ENCODE results near the gene STEAP2.

STEAP2 gene

GRCh38 chr7:90272242-90272641 is 60.7 kb downstream of the STEAP2 start:
- H3K36me3 ChIP-seq (ENCODE audit: control insufficient read depth, insufficient read depth, low read length) = no peaks in the 10 kb centered on the region
- no peaks in the 10 kb centered on the region for H3K9me3 ChIP-seq (ENCODE audit: control insufficient read depth, low read length)
- 80% methylated on average over 1 of the region's 2 CpGs; no CpG with 5 or more reads in 1 of the 2 experiments for WGBS, 2 experiments (ENCODE audit: insufficient coverage in 2 of 2)
- H3K4me3 ChIP-seq (ENCODE audit: extremely low read depth, insufficient read depth, low read length, poor library complexity, severe bottlenecking) = no peak overlapping the region
- H3K4me1 ChIP-seq (ENCODE audit: control insufficient read depth, insufficient read depth, low read length, poor library complexity, severe bottlenecking) = no peaks in the 10 kb centered on the region
- H3K27ac ChIP-seq (ENCODE audit: low read depth, low read length, severe bottlenecking) = no peak overlapping the region

- no peak overlapping the region for H3K4me3 ChIP-seq (ENCODE audit: extremely low read depth, insufficient read depth, low read length, poor library complexity, severe bottlenecking)
- no peaks in the 10 kb centered on the region for H3K4me1 ChIP-seq (ENCODE audit: control insufficient read depth, insufficient read depth, low read length, poor library complexity, severe bottlenecking)
- no peaks in the 10 kb centered on the region for H3K9me3 ChIP-seq (ENCODE audit: control insufficient read depth, low read length)
- no peaks in the 10 kb centered on the region for H3K36me3 ChIP-seq (ENCODE audit: control insufficient read depth, insufficient read depth, low read length)
- no peak overlapping the region for H3K27ac ChIP-seq (ENCODE audit: low read depth, low read length, severe bottlenecking)
Measured at GRCh38 chr7:90274161-90274560, 62.6 kb downstream of the STEAP2 start.

GRCh38 chr7:90276033-90276728 is 64.6 kb downstream of the STEAP2 start:
- WGBS, 2 experiments (ENCODE audit: insufficient coverage in 2 of 2) = 89 to 95% methylated on average over 3 of the region's 5 CpGs
- H3K36me3 ChIP-seq (ENCODE audit: control insufficient read depth, insufficient read depth, low read length) = no peaks in the 10 kb centered on the region
- no peak overlapping the region for H3K27ac ChIP-seq (ENCODE audit: low read depth, low read length, severe bottlenecking)
- no peaks in the 10 kb centered on the region for H3K4me1 ChIP-seq (ENCODE audit: control insufficient read depth, insufficient read depth, low read length, poor library complexity, severe bottlenecking)
- H3K4me3 ChIP-seq (ENCODE audit: extremely low read depth, insufficient read depth, low read length, poor library complexity, severe bottlenecking) = no peak overlapping the region
- H3K9me3 ChIP-seq (ENCODE audit: control insufficient read depth, low read length) = no peaks in the 10 kb centered on the region
